ENCODE measurements around the gene BAG1.

The BAG1 gene

GRCh38 chr9:33241298-33241697 is 23.2 kb downstream of the BAG1 start:
- no peak for DNase-seq

DNA sequence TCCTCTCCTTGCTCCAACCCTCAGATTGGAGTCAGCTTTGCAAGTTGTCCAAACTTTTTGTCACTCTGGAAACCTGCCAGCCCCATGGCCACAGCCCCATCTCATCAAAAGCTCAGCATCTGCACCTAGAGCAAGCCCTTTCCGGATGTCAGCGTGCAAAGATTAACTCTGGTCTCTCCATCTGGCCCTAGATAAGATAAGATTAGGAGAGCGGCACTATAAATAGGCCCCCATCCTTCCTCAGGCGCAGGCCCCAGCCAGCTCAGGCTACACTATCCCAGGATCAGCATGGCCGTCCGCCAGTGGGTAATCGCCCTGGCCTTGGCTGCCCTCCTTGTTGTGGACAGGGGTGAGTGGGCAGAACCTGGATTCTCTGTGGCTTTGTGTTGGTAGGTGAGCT is 24.6 kb downstream of the BAG1 start, which contains the start of gene SPINK4:
SPINK4 (plus strand) TSS at position 247 of the 400 bp plus-strand sequence; CDS start at position 289, 42 bp downstream.
- DNase-seq = peak; percentile 95

DNA sequence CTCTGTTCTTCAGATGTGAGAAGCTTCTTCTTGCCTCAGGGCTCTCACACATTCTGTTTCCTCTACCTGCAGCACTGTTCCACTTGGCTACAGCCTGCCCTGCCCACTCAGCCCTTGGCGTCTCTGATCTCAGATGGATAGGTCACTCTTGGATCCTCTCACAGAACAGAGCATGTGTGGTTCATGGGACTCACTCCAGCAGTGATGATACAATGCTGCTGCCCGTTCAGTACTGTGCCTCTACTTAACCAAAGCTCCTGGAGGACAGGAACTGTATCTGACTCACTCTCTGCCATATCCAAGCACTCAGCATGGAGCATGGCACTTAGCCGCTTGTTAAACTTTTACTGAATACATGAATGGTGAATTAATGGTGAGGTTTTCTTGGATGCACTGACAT is 27.9 kb downstream of the BAG1 start:
- no peak for DNase-seq

- no peak for DNase-seq
Observed at GRCh38 chr9:33234511-33235467, 29.7 kb downstream of the BAG1 start.

DNA sequence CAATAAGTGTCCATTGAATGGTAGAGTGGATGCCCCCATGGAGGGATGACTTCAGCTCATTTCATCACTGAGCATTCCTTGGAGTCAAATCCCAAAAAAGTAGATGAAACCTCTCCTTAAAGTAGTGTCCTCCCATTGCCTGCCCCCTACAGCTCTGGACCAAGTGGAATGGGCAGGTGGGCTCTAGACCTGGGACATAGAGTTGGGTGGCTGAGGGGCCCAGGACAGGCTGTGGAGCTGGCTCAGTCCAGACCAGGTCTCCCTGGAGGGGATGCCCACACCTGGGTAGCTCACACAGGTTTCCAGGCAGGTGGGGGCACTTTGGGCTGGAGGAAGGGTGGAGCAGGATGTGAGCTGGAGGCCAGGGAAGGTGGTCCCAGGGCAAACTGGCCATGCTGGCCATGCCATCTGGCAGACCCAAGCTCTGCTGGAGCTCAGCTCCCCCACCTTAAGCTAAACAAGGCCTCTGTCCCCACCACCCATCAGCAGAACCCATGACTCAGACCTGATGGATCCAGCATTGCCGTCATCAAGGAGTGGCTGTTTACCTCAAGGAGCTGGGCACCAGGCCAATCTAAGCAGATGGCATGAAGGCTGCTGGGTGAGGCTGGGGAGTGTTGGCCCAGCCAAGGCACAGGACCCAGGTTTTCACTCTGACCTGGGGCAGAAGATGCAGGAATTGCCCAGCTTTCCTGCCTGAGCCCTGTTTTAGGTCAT is 30.7 kb downstream of the BAG1 start:
- DNase-seq = peak; percentile 82

DNA sequence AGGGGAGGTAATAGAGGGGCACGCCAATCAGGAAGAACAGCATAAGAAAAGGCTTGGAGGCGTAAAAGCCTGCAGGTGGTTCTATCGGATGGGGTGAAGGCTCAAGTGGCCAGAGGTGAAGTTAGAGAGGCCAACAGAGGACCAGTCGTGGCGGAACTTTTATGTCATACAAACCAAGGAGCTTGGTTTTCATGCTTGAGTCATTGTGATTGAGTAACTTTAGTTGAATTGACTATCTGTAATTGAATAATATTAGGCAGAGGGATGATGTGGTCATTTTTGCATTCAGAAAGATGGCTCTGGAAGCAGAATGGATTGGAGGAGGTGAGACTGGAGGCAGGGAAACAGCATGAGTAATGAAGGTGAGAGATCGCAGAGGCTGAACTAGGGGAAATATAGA is 31.7 kb downstream of the BAG1 start:
- DNase-seq = no peak

DNA sequence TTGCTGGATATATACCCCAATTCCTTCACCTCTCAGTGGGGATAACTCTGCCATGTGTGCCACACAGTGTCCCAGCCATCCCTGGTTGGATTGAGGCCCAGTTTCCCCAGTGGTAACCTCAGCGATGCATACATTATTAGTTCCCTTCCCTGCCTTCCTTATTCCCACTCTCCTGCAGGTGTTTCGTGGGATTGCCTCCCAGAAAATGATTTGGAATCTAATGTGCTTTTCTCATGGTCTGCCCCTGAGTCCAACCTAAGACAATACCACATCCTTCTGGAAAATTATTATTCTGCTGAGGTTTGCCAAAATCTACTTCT is 32.9 kb downstream of the BAG1 start:
- no peak for DNase-seq

- DNase-seq = no peak
Observed at GRCh38 chr9:33230756-33231622, 33.5 kb downstream of the BAG1 start.

DNA sequence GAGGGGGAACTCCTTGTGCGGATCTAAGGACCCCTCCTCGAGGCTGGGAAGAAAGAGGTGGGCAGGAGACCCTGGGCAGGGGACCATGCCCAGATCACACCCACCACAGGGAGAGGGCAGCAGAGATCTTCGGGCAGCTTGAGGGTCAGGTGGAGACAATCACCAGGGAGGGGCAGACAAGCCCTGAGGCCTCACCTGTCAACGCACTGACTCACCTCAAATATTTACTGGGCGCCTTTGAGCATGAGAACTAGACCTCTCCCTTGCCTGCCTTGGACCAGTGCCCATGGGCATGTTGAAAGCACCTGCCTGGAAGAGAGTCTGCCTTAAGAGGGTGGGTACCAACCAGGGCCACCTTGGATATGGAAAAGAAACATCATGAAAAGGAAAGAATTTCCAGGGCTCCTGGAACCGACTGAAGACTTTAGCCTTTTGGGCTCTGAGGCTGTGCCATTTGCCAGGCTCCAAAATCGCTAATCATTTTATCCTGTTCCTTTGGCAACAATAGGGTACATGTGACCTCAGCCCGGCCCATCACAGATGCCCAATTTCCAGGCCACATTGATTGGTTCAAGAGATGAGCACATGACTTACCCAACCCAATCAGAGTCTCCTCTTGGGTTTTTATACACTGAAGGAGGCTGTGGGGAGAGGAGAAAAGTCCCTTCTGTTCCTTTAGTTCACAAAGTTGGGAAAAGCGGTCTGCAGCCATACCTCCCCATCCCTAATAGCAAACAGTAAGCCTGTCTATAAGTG is 35.0 kb downstream of the BAG1 start:
- no peak for DNase-seq

GRCh38 chr9:33228606-33229005 is 35.9 kb downstream of the BAG1 start:
- DNase-seq = no peak

DNA sequence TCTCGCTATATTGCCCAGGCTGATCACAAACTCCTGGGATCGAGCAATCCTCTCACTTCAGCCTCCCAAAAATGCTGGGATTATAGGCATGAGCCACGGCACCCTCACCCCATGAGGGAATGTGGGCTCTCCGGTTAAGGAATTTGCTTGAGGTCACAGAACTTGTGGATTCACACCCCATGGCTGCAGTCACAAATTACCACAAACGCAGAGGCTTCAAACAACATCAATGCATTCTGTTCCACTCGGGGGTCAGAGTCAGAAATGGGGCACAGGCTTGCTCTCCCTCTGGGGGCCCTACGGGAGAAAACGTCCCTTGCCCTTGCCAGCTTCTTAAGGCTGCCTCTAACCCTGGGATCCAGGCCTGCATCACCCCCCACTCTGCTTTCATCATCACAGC is 36.8 kb downstream of the BAG1 start:
- no peak for DNase-seq

DNA sequence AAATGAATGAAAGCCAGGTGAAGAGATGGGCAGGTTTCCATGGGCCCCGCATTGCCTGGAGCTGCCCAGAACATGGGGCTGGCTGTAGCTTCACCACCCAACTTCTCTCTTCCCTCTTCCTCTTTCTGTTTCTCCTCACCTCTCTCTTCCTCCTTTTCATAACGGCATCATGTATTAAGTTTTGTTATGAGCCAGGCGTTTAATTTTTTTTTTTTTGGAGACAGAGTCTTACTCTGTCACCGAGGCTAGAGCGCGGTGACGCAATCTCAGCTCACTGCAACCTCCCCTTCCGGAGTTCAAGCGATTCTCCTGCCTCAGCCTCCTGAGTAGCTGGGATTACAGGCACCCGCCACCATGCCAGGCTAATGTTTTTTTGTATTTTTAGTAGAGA is 37.5 kb downstream of the BAG1 start:
- DNase-seq = peak; percentile 75

GRCh38 chr9:33225319-33226147 is 39.0 kb downstream of the BAG1 start:
- DNase-seq = peak; percentile 90

GRCh38 chr9:33223696-33224095 is 40.8 kb downstream of the BAG1 start:
- DNase-seq = peak; percentile 48

DNA sequence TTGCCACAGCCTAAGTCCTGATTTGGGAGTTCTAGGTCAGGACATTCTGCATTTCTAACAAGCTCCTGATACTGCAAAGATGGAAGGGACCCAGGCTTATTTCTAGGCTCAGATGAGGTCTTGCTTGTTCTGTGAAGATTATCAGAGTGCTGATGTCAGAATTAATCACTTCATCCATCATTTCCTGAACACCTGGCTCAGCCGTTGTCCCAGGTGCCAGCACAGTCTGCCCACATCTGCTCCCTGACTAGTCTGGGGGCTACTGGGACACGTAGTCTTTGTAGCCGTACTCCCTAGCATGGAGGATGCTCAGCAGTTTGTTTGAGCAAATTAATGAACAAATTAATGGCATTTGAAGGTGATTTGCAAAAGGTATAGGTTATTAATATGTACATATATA is 42.5 kb downstream of the BAG1 start:
- no peak for DNase-seq

- DNase-seq = no peak
Observed at GRCh38 chr9:33221568-33221884, 43.0 kb downstream of the BAG1 start.

GRCh38 chr9:33220681-33221567 is 43.6 kb downstream of the BAG1 start:
- no peak for DNase-seq

DNA sequence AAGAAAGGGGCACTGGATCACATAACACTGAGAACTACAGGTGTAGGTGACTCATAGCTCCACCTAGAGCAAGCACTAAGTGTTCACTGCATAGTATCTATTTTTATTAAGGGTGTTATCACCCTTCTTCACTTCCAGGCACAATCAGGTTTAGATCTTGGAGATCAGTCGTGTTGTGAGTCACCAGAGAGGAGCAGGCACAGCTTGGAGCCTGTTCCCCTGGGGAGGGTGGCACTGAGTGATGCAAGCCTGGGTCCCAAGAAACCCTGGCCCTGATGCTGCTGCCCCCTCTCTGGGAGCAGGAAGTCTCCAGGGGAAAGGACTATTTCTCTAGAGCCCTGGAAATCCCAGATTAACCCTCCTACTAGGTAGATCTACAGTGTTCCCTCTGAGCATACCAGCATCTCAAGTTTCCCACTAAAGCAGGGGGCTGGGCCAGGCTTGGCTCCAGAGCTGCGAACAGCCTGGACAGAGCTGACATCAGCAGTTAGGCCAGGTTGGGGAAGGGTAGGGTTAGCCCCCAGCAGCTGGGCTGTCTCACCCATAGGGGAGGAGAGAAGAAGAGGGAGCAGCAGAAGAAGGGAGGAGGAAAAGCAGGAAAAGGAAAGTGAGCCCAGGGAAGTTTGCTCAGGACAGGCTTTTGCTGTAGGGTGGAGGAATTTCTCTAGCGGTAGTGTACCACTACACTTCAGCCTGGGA is 52.7 kb downstream of the BAG1 start:
- no peak for DNase-seq

GRCh38 chr9:33210006-33210715 is 54.3 kb downstream of the BAG1 start:
- no peak for DNase-seq
